Gastroesophageal sphincter (tissue), 3 donors: ENCODE measurements around the gene TBC1D23.

ENCODE experiments used
- CTCF ChIP-seq, 4 experiments: fragments of 200-600 bp in 2 of 4; fragments of 450-650 bp in 2 of 4; sonication (generic) in 1 of 4; IDR thresholded peaks; one replicate each; pipeline ENCODE4 v1.5.1; 2017 to 2019; ENCODE audit warnings: antibody characterized with exemption in 4 of 4, mild to moderate bottlenecking in 2 of 4, moderate library complexity in 2 of 4
- EP300 ChIP-seq: sonication (generic); formaldehyde crosslinking; IDR thresholded peaks from one replicate; pipeline ENCODE4 v1.6.1; 2017; ENCODE audit warnings: antibody characterized with exemption, mild to moderate bottlenecking
- POLR2A ChIP-seq, 2 donors: fragments of 450-650 bp; IDR thresholded peaks; one replicate each; pipeline ENCODE4 v1.6.1; 2017; ENCODE audit warnings: antibody characterized with exemption in 2 of 2, mild to moderate bottlenecking in 2 of 2, moderate library complexity in 1 of 2
- POLR2AphosphoS5 ChIP-seq: sonication (generic); formaldehyde crosslinking; IDR thresholded peaks from one replicate; pipeline ENCODE4 v1.6.1; 2017; ENCODE audit warnings: antibody characterized with exemption

DNA sequence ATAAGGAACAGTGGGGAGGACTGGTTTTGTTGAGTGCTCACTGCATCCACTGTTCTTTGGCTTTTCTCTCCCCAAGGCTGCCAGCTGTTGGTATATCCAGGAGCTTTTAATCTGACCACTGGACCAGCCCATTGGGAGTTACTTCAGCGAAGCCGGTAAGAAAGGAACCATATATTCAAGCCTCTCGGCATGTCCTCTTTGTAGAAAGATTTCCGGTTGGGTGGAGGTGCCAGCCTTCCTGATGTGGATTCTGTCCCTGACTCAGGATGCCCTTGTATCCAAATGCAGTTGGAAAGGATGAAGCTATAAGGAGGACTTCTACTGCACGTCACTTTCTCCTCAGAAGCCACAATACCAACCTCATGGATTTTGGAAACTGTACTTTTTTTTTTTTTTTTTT is 87.9 kb downstream of the TBC1D23 start:
- TF ChIP-seq POLR2A (IDR thresholded peaks at IDR 0.05) (no peak), CTCF (IDR thresholded peaks at IDR 0.05) (no peak), POLR2AphosphoS5 (no peak), EP300 (no peak)
